Activated T-helper 2 cell treated with anti-CD3 and anti-CD28 coated beads, Interferon-gamma antibody, Interleukin-2, Interleukin-4, amounts not matched to agents 10 μg/mL and 5 μg/mL and 100 μg/mL, durations not matched to agents 14 hours and 24 hours and 36 hours (primary cell): ENCODE measurements around the gene MON1A. TPM values are rescaled to one million over a fixed set of nuclear protein-coding genes. Genes with fewer than 3 reads are reported as not detected.

Experiments used
- DNase-seq: peaks from one replicate; pipeline ENCODE4 v3.0.0; 2021; ENCODE audit warnings: low spot score
- H3K27ac Mint-ChIP-seq: one replicate; pipeline ENCODE4 v1.8.0; 2021; ENCODE audit warnings: mixed read lengths
- H3K27me3 Mint-ChIP-seq: one replicate; pipeline ENCODE4 v1.8.0; 2021; ENCODE audit warnings: low read depth, mixed read lengths
- H3K36me3 Mint-ChIP-seq: one replicate; pipeline ENCODE4 v1.8.0; 2021; ENCODE audit warnings: low read depth, mixed read lengths
- H3K4me1 Mint-ChIP-seq: one replicate; pipeline ENCODE4 v1.8.0; 2021; ENCODE audit warnings: low read depth, mixed read lengths
- H3K4me3 Mint-ChIP-seq: one replicate; pipeline ENCODE4 v1.8.0; 2021; ENCODE audit warnings: low read depth, mild to moderate bottlenecking, moderate library complexity, mixed read lengths
- H3K9me3 Mint-ChIP-seq: one replicate; pipeline ENCODE4 v1.8.0; 2021; ENCODE audit warnings: mixed read lengths
- intact Hi-C: fragments of 100-400 bp; cut with micrococcal nuclease; formaldehyde crosslinking; loops from one replicate; pipeline ENCODE4 v1.15.1; 2023
- total RNA-seq: library from RNA; stranded (reverse); gene quantifications from 2 replicates; pipeline ENCODE4 v1.2.3, GENCODE V29; 2022

Gene MON1A, protein sequence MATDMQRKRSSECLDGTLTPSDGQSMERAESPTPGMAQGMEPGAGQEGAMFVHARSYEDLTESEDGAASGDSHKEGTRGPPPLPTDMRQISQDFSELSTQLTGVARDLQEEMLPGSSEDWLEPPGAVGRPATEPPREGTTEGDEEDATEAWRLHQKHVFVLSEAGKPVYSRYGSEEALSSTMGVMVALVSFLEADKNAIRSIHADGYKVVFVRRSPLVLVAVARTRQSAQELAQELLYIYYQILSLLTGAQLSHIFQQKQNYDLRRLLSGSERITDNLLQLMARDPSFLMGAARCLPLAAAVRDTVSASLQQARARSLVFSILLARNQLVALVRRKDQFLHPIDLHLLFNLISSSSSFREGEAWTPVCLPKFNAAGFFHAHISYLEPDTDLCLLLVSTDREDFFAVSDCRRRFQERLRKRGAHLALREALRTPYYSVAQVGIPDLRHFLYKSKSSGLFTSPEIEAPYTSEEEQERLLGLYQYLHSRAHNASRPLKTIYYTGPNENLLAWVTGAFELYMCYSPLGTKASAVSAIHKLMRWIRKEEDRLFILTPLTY
- 15.1 and 15.7 TPM in 2 replicates for total RNA-seq

DNA sequence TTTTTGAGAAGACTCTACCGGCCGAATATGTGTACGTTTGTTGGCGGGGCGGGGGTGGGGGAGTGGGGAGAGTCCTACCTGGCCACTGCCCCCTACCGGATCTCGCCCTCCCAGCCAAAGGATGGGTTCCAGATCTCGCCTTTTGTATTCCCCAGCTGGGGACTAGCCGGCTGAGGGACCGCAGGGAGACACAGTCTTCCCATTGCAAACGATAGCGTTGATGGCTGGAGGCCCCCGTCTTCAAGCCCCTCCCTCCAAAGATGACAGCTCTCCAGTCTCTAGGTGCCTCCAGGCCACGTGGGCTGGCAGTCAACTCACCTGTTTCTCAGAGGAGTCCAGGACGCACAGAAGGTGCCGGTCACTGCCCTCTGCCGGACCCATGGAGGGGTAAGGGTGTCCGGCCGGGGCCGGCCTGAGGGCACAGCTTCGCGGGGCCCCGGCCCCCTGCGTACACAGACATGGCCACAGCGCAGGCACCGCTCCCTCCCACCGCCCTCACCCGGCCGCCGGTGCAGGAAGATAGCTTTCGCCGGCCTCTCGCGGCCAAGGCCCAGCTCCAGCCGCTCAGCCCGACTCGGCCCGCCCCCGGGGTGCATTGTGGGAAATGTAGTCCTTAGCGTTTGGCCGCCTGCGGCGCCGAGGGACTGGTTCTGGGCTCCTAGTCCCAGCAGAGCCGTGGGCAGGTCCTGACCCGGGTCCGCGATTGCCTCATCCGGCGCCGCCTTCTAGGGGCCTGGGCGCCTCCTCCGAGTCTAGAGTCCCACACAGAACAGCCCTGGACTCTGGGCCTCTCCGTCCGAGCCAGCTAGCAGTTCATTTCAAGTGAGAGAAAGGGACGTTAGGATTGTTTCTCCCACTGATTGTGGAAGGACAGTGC, at the start of gene MON1A:
Gene MON1A (minus strand): TSS at position 521 of the 877 bp plus-strand sequence. CDS start 16,465 bp downstream, outside the sequence.
- intact Hi-C loops = loop anchor here (1.0 to 10.0 kb wide), 2 partner anchors 11 to 365 kb away; partner anchors contain the start of genes HYAL3, IFRD2, NAA80 and RBM6
- peak within 1 kb of the TSS; percentile 36 for H3K27ac Mint-ChIP-seq
- no peaks in the 10 kb centered on the region for H3K9me3 Mint-ChIP-seq
- H3K4me3 Mint-ChIP-seq = peak within 1 kb of the TSS; percentile 90
- no peaks in the 10 kb centered on the region for H3K27me3 Mint-ChIP-seq
- peaks cover 16% of the 10 kb centered on the region for H3K4me1 Mint-ChIP-seq
- peak; percentile 84 for DNase-seq
- no peaks in the 10 kb centered on the region for H3K36me3 Mint-ChIP-seq

DNA sequence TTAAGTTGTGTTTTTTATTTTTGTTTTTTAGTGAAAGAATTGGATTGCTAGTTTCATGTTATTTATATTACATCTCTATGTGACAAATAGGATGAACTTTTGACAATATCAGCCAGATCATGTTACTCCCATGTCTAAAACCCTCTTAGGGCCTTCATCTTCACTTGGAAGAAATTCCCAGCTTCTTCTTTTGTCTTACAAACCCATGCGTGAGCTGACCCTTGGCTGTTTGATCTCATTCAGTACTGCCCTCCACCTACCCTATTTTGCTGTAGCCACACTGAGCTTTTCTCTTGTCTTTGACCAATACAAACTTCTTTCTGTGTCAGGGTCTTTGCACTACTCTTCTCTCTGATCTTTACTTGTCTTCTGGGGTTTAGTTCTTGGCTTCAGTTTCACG, 47.3 kb upstream of the MON1A start:
- H3K4me3 Mint-ChIP-seq = no peak overlapping the region
- H3K36me3 Mint-ChIP-seq = peaks cover 34% of the 10 kb centered on the region
- H3K4me1 Mint-ChIP-seq = no peaks in the 10 kb centered on the region
- no peaks in the 10 kb centered on the region for H3K27me3 Mint-ChIP-seq
- H3K9me3 Mint-ChIP-seq = no peaks in the 10 kb centered on the region
- no peak for DNase-seq
- intact Hi-C loops = no loop called here
- no peak overlapping the region for H3K27ac Mint-ChIP-seq

DNA sequence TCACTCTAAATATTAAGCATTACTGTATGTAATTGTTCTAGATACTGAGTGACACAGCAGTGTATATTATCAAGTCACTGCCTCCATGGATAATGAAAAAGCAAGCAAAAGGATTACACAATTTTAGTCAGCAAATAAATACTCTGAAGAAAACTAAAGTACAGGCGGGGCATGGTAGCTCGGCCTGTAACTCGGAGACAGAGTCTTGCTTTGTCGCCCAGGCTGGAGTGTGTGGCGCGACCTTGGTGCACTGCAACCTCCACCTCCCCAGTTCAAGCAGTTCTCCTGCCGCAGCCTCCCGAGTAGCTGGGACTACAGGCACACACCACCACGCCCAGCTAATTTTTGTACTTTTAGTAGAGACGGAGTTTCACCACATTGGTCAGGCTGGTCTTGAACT, 43.0 kb upstream of the MON1A start:
- peaks cover 37% of the 10 kb centered on the region for H3K36me3 Mint-ChIP-seq
- no peaks in the 10 kb centered on the region for H3K27me3 Mint-ChIP-seq
- H3K4me3 Mint-ChIP-seq = no peak overlapping the region

DNA sequence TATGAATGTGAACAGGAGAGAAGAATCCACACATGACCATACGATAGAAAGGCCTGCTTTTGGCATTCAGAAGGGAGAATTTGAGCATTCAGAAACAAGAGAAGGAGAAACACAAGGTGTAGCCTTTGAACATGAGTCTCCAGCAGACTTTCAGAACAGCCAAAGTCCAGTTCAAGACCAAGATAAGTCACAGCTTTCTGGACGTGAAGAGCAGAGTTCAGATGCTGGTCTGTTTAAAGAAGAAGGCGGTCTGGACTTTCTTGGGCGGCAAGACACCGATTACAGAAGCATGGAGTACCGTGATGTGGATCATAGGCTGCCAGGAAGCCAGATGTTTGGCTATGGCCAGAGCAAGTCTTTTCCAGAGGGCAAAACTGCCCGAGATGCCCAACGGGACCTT, 38.7 kb upstream of the MON1A start:
- no peak for DNase-seq
- Mint-ChIP-seq H3K9me3 (no peaks in the 10 kb centered on the region), H3K4me3 (no peak overlapping the region), H3K36me3 (peaks cover 48% of the 10 kb centered on the region), H3K27ac (no peak overlapping the region), H3K27me3 (no peaks in the 10 kb centered on the region), H3K4me1 (no peaks in the 10 kb centered on the region)
- intact Hi-C loops = no loop called here

More for the DNA sequence above, 43.0 kb upstream of the MON1A start:
- DNase-seq = no peak
- no peaks in the 10 kb centered on the region for H3K4me1 Mint-ChIP-seq
- intact Hi-C loops = no loop called here
- H3K27ac Mint-ChIP-seq = no peak overlapping the region
- H3K9me3 Mint-ChIP-seq = no peaks in the 10 kb centered on the region

DNA sequence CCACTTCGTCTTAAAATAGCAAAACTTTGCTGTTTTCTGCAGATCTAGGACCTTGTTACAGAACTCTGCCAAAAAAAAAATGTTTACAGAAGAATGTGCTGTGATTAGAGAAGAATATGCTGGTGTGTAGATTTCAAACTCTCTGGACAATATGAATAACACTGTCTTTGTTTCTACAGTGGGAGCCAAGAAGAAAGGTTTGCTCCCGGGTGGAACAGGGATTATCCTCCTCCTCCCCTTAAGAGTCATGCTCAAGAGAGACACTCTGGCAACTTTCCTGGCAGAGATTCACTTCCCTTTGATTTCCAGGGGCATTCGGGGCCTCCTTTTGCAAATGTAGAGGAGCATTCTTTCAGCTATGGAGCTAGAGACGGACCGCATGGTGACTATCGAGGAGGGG, 37.7 kb upstream of the MON1A start:
- no peaks in the 10 kb centered on the region for H3K9me3 Mint-ChIP-seq
- no peak overlapping the region for H3K4me3 Mint-ChIP-seq
- no peak overlapping the region for H3K27ac Mint-ChIP-seq
- no peaks in the 10 kb centered on the region for H3K4me1 Mint-ChIP-seq
- intact Hi-C loops = no loop called here
- no peak for DNase-seq
- peaks cover 42% of the 10 kb centered on the region for H3K36me3 Mint-ChIP-seq
- H3K27me3 Mint-ChIP-seq = no peaks in the 10 kb centered on the region

DNA sequence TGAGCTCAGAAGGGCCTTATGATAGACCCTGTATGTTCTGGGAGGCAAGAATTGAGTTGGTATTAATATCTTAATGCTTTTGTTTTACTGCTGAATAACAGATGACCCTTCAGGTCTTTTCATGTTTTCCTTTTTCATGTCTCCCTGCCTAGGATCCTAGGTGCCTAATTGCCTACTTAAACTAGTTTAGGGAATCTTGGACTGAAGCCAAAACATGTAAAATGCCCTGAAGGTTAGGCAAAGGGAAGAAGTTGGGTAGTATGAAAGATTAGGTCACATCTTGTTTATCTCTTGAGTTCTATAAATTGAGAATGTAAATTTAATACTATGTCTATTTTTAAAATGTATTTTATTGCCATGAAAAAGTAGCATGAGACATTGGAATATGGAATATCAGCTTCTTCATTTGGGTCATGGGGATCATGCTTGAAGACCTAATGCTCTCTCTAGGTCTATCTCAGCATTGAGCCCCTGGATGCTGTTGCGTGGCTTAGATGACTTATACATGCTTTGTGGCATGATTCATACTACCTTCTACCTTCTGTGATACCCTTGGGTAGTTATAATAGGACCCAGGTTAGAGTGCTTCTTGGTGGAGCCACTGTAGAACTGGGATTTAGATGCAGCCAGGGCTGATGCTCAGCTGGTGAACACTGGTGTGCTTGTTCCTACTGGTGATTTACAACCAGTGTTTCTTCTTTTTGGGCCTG, 36.8 kb upstream of the MON1A start:
- H3K4me3 Mint-ChIP-seq = no peak overlapping the region
- H3K27ac Mint-ChIP-seq = no peak overlapping the region
- H3K9me3 Mint-ChIP-seq = no peaks in the 10 kb centered on the region
- no peak for DNase-seq
- peaks cover 37% of the 10 kb centered on the region for H3K36me3 Mint-ChIP-seq
- H3K27me3 Mint-ChIP-seq = no peaks in the 10 kb centered on the region
- intact Hi-C loops = no loop called here
- H3K4me1 Mint-ChIP-seq = no peaks in the 10 kb centered on the region

DNA sequence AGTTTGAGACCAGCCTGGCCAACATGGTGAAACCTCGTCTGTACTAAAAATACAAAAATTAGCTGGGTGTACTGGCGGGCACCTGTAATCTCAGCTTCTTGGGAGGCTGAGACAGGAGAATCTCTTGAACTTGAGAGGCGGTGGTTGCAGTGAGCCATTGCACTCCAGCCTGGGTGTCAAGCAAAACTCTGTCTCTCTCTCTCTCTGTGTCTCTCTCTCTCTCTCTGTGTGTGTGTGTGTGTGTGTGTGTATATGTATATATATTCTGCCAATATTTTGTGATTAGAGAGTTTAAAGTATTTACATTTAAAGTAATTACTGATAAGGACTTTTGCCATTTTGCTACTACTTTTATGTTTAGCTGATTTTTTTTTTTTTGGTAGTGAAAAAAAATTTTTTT, 26.0 kb upstream of the MON1A start:
- H3K9me3 Mint-ChIP-seq = no peaks in the 10 kb centered on the region
- peaks cover 15% of the 10 kb centered on the region for H3K36me3 Mint-ChIP-seq
- peaks cover 13% of the 10 kb centered on the region for H3K4me1 Mint-ChIP-seq
- H3K27me3 Mint-ChIP-seq = no peaks in the 10 kb centered on the region
- intact Hi-C loops = no loop called here
- H3K4me3 Mint-ChIP-seq = no peak overlapping the region
- no peak overlapping the region for H3K27ac Mint-ChIP-seq
- DNase-seq = no peak

DNA sequence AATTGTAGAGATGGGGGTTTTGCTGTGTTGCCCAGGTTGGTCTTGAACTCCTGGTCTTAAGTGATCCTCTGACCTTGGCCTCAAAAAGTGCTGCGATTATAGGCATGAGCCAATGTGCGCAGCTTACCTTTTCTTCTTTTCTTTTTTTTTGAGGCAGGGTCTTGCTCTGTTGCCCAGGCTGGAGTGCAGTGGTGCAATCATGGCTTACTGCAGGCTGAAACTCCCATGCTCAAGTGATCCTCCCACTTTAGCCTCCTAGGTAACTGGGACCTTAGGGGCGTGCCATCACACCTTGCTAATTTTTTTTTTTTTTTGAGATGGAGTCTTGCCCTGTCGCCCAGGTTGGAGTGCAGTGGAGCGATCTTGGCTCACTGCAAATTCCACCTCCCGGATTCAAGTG, 23.3 kb upstream of the MON1A start:
- intact Hi-C loops = no loop called here
- H3K27ac Mint-ChIP-seq = no peak overlapping the region
- no peak for DNase-seq
- H3K4me1 Mint-ChIP-seq = peaks cover 12% of the 10 kb centered on the region
- H3K27me3 Mint-ChIP-seq = no peaks in the 10 kb centered on the region
- peaks cover 7% of the 10 kb centered on the region for H3K36me3 Mint-ChIP-seq
- no peak overlapping the region for H3K4me3 Mint-ChIP-seq
- H3K9me3 Mint-ChIP-seq = no peaks in the 10 kb centered on the region

DNA sequence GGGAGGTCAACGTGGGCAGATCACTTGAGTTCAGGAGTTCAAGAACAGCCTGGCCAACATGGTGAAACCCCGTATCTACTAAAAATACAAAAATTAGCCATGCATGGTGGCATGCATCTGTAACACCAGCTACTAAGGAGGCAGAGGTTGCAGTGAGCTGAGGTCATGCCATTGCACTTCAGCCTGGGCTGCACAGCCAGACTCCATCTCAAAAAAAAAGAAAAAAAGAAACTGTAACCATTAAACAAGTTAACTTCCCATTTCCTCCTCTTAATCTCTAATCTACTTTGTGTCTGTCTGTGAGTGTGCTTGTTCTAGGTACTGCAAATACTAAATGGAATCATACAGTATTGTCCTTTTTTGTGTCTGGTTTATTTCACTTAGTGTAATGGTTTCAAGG, 13.0 kb upstream of the MON1A start:
- intact Hi-C loops = no loop called here
- Mint-ChIP-seq H3K4me3 (peak overlapping the region; percentile 61), H3K4me1 (peaks cover 18% of the 10 kb centered on the region), H3K36me3 (peaks cover 36% of the 10 kb centered on the region), H3K27me3 (no peaks in the 10 kb centered on the region), H3K27ac (peak overlapping the region; percentile 50), H3K9me3 (peaks cover 4% of the 10 kb centered on the region)
- no peak for DNase-seq

DNA sequence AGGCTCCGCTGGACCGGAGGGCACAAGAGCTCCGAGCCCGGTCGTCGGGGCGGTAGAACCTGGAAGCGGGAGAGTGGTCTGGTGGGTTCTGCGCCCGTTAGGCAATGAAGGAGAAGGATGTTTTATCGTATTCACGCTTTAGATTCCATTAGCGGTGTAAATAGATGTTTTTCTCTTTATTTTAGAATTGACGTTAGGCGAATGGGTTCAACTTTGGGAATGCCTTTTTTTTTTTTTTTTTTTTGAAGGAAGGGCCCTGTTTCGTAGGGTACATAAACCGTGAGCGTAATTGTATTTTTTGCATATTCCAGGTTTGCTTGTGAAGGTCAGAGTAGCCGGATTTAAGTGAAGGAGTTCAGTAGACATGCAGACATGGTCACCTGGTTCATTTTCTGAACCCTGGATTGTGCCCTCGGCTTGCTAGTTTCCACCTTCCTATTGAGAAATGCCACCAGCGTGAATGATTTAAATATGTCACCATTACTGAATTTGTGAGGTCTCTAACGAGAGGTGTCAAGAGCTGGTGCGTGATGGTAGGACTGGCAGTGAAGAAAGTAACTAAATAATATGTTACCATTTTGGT, 11.1 kb upstream of the MON1A start:
- Mint-ChIP-seq H3K4me1 (peaks cover 16% of the 10 kb centered on the region), H3K27ac (peak overlapping the region; percentile 92), H3K9me3 (peaks cover 4% of the 10 kb centered on the region), H3K27me3 (no peaks in the 10 kb centered on the region), H3K36me3 (peaks cover 25% of the 10 kb centered on the region), H3K4me3 (peak overlapping the region; percentile 91)
- DNase-seq = no peak
- intact Hi-C loops = loop anchor here (1.0 to 2.0 kb wide), 2 partner anchors 11 to 148 kb away; partner anchors contain the start of genes MON1A and RBM5

DNA sequence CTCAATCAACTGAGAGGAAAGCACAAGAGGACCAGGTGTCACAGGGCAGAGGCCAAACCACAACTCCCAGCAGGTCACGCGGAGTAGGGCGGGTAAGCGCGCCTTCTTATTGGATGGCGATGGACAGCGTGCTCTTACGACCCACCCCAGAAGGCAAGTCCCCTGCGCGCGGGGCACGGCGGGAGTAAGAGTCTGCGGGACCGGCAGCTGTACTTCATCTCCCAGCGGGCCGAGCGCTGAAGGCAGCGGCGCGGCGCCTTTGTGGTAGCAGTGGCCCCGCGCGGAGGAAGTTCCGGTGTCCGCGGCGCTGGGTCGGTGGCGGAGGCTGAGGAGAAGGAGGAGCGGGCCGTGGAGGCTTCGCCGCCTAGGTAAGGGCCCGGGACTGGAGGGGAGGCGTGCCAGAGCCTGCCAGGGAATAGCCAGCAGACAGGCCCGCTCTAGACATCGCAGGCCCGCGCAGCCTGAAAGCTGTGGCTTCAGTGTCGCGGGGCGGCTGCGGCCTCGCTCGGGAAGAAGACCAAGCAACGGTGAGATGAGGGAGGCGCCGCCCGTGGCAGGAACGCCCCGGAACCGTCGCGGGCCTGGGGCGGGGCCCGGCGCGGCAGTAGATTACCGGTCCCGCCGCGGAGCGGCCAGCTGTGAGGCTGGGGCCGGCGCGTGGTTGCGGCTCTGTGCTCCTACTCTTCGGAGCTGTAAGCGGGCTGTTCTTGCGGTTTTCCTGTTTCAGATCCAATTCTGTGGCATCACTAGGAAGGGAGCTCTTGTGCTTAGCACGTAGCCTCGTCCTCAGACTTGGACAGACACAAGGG, 10.5 kb upstream of the MON1A start, which contains the start of gene RBM6:
Gene RBM6 (plus strand): TSS at position 293 of the 809 bp plus-strand sequence. CDS start 22,492 bp downstream, outside the sequence.
- intact Hi-C loops = loop anchor here (1.0 to 10.0 kb wide), 3 partner anchors 11 to 355 kb away; partner anchors contain the start of genes HYAL3, IFRD2, MON1A and NAA80
- Mint-ChIP-seq H3K36me3 (peaks cover 19% of the 10 kb centered on the region), H3K9me3 (peaks cover 4% of the 10 kb centered on the region), H3K27ac (peak within 1 kb of the TSS; percentile 92), H3K27me3 (no peaks in the 10 kb centered on the region), H3K4me1 (peaks cover 16% of the 10 kb centered on the region), H3K4me3 (peak within 1 kb of the TSS; percentile 91)
- DNase-seq = peak; percentile 95
